Activated CD8-positive, alpha-beta memory T cell treated with anti-CD3 and anti-CD28 coated beads, Interleukin-2, amount 50 U/mL, for 1 hour (primary cell): Measurements from ENCODE around the gene CCR6.
"Not testable (repeated sequence)": the region's sequence is repeated elsewhere in the genome, so short reads cannot be mapped to it uniquely, and the experiment has no call there.

Experiments
- DNase-seq: peaks from one replicate; pipeline ENCODE4 v3.0.0-alpha.2; 2020; ENCODE audit errors: extremely low read depth

Gene CCR6

GRCh38 chr6:167122827-167123657 is at the start of gene CCR6:
TSS of gene CCR6 (plus strand) at chr6:167123096. CDS start at chr6:167136135, 13,039 bp downstream.
- no peak for DNase-seq

DNA sequence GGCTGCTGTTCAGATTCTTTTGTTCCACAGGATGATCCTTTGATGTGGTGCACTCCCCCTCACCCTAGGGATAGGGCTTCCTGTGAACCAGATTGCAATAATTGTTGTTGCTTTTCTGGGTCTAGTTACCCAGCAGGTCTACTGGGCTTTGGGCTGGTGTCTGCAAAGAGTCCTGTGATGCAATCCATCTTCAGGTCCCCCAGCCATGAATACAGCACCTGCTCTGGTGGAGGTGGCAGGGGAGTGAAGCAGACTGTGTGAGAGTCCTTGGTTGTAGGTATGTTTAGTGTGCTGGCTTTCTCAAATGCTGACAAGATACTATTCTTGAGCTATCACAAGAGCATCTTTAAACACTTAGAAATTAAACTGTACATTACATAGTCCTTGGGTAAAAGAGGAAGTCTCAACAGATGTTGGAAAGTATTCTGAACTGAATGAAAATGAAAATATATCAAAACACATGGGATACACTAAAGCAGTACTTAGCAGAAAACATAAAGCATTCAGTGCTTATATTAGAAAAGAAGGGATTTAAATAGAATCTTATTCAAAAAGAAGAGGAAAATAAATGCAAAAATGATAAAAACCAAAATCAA is 49.1 kb upstream of the CCR6 start:
- DNase-seq: no peak

- DNase-seq: no peak
These were observed 45.5 kb upstream of the CCR6 start for GRCh38 chr6:167077241-167077932.

- DNase-seq: no peak
These were observed 44.2 kb upstream of the CCR6 start for GRCh38 chr6:167078745-167079144.

DNA sequence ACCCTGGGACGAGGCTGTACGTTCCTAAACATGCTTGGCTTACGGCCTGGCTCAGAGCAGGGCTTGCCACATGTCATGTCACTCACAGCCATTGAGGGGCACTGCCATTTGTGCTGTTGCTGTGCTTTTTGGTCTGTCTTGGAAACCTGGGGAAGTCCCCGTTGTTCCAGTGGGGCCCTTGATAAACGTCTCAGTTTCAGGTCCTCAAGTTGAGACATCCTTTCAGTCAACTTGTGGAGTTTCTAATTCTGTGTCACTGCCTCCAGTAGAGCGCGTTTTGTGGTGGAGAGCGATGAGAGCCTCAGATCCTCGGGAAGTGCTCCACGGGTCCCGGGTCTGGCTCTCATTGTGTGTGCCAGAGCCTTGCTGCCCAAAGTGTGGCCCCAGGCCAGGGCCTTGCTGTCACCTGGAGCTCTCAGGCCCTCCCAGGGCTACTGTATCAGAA is 43.0 kb upstream of the CCR6 start:
- DNase-seq: no peak

- DNase-seq: no peak
These were observed 35.0 kb upstream of the CCR6 start for GRCh38 chr6:167087857-167088354.

DNA sequence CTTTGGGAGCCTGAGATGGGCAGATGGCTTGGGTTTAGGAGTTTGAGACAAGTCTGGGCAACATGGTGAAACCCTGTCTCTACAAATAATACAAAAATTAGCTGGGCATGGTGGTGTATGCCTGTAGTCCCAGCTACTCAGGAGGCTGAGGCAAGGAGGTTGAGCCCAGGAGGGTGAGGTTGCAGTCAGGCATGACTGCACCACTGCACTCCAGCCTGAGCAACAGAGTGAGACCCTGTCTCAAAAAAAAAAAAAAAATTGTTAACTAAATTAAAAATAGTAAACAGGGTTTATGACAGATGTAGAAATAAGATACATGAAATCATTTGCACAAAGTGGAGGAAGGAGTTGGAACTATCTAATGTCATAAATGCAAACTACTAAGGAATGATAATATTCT is 34.2 kb upstream of the CCR6 start:
- not testable (repeated sequence) for DNase-seq

- DNase-seq: no peak
These were observed 33.4 kb upstream of the CCR6 start for GRCh38 chr6:167089243-167090142.

DNA sequence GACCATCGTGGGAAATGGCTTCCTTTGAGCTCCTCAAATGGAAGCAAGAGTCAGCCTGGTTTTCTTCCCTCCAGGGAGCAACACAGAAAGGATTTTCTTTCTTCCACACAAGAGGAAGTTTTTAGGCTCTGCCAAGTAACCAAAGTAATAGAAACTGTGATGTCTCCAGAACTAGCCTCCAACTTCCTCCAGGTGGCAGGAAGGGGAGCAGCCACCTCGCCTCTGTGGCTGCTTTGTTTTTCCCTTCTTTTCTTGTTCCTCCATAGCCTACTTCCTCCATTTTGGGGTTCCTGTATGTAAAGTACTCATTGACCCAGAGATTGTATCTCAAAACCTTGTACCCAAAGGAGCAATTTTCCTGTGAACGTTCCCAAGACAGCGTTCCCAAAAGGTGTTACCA is 32.7 kb upstream of the CCR6 start:
- DNase-seq: no peak

DNA sequence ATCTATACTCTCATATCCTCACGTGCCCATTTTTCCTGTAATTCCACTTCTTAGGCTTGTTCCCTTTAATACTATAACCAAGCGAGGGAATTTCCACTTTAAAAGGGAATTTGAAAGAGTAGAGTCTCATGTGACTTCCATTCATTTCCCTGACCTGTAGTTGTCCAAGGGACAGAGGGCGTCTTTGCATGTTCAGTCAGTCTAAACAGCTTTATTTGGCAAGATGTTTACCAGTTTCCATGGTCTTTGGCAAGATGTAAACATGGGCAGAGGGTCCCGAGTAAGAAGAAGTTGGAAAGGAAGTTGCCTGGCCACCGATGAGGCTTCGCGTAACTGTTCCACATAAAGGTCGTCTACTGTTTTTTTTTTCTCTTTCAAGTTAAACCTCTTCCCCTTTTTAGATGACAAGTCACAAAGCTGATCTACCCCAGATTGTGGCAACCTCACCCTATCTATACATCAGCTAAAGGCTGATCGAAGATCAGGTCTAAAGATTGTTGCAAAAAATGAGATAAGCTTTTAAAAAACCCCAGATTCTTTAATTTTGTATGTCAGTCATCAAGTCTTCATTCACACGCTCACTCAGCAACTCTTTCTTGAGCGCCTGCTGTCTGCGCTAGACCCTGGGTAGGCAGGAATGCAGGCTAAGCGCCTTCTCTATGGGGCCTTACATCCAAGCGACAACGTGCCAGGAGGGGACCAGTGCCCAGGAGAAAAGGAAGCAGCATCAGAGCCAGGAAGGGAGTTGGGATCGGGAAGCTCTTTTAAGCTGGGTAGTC is 31.7 kb upstream of the CCR6 start:
- DNase-seq: no peak

GRCh38 chr6:167091805-167092107 is 31.1 kb upstream of the CCR6 start:
- DNase-seq: no peak

DNA sequence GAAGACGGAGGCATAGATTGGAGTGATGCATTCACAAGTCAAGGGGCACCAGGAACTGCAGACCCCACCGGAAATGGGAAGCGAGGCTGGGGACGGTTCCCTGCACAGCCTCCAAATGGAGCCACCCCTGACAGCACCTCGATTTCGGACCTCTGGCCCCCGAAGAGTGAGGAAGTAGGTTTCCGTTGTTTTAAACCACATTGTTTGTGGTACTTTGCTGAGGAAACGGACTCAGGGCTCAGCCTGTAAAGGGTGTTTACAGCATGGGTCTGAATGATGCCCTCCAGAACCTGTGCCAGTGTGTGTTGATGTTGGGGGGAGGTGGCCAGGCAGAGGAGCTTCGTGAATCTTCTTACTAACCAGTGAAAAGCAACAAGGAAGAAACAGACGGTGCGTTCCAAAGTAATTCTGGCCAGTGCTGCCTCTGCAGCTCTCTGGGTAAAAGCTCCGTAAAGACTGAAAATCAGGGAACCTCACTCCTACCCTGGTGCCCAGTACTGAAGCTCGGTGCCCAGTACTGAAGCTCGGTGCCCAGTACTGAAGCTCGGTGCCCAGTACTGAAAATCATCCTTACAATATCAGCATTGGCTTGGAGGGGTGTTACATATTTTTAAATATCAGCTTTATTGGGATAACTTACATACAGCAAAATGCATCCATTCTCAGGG is 30.1 kb upstream of the CCR6 start:
- no peak for DNase-seq

DNA sequence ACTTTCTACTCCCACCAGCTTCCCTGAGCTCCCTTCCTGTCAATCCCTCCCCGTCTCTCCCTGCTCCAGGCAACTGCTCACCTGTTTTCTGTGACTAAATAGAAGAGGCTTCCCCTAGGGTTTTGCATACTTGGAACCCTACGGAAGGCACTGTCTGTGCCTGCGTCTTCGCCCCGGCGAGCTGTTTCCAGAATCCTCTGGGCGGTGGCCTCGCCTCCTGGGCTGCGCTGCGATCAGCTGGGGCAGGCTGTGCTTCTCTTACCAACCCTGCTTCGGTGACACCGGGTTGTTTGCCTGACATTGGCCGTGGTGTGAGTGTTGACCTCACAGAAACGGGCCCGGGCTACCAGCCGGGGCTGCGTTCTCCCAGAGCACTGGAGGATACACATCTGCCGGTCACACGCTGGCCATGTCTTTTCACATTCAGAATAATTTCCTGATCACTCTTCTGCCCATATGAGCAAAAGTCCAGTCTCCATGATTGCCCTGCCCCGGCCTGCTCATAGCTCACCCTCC is 29.4 kb upstream of the CCR6 start:
- DNase-seq: no peak

DNA sequence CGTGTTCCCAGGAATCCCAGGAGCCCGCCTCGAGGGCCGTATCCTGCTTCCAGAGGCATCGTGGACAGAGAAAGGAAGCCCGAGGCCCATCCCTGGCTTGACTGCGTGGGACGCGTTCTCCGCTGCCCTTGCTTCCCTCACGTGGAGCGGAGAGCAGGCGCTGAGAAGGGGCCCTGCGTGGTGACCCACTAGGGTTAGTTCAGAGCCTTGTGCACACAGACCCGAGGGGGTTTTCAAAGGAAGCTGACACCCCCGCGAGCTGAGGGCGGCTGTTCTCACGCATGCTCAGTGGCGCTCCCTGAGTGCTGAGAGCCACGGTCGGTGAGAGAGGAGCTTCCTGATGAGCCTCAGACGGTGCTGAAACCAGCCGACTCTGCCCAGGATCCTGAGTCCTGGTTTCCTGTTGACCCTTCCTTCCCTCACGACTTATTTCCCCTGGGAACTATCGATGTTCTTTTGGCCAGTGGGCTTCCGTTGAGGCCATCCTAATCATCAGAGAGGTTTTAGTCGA is 28.9 kb upstream of the CCR6 start:
- DNase-seq: peak; percentile 41

DNA sequence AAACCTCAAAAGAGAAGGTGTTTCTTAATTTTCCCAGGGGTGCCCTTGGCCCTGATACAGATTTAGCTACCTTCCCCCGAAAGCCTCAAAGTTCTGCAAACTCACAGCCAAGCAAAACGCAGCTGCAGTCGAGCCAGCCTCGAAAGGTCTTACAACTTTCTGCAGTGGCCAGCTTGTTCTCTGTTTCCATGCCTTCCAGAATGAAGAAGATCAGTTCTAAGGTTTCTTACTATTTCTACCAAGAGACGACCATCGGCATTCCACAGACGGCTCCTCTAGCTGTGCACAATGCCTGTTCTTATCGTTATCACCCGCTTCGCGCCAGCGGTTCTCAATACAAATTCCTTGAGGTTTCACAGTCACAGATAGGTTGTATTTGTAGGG is 28.5 kb upstream of the CCR6 start:
- DNase-seq: no peak

DNA sequence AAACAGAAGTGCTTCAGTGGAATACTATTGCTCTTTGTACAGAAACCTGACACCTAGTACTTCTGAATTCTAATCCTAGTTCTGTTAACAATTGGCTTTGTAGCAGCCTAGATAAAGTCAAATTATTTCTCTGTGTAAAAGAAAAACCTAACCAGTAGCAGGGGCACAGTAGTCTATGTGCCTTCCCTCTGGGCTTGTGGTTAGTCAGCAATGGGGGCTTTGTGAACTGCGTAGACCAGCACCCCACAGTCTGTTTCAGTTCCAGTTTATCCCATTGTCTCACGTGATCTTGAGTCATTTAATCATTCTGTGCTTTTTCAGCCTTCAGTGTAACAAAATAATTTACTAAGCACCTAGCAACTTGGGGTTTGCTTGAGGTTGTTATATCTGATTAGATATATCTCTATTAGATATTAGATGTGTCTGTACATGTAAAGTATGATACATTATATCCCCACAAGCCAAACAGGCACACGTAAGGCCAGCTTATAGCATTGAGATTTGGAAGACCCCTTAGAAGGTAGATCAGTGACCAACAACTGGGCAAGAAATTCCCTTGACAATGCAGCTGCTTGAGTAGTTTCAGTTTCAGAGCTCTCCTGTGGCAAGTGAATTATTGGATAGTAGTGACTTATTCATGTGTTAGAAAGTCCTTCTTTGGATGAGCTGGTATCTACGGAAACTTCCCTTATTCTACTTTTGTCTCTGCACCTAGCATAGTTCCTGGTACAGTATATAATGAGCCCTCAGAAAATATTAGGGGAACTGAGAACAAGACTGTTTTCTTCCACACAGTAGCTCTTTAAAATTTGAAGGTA is 27.9 kb upstream of the CCR6 start:
- no peak for DNase-seq

DNA sequence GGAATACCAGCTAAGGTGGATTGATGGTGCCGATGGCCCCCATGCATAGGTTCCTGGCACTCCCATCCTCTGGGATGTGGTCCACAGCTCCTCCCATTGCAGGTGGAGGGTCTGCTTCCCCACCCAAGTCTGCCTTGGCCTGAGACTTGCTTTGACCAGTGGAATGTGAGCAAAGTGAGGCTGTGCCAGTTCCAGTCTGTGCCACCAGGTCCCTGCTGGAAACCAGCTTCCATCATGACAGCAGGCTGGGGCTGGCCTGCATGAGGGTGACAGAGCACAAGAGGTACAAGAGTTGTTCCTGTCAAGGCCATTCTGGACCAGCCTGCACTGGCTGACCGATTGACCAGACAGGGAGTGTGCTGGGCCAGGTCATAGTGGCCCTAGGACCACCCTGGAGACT is 27.0 kb upstream of the CCR6 start:
- no peak for DNase-seq

DNA sequence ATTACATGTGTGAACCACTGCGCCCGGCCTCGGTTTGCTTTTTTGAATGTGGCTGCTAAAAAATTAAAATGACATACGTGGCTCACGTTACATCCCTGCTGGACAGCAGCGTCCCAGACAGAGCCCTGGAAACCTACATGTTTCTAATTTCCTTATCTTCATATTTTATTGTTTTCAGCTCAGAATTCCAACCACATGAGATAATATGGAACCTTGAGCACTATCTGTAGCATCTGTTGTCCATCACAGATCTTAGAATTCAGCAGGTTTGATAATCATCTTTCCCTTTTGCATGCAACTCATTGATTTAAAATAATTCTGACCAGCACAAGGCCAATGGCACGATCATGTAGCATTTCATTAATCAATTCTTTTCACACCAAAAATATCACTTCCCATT is 25.9 kb upstream of the CCR6 start:
- DNase-seq: no peak

DNA sequence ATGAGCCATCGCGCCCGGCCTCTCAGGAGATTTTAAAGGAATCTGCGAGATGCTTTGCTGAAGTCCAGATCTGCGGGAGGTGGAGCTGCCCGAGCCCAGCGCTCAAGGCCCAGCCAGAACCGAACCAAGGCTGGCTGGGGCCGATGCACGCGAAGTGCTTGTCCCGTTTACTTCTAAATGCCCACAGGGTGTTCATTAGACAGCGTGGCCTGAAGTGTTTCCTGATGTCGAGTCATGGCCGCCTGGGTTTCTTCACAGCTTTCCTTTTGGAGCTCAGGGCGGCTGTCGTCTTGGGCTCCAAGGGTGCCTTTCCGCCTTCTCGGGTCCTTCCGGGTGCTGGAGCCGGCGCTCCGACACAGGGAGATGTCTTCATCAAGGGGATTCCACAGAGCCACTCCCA is 25.1 kb upstream of the CCR6 start:
- no peak for DNase-seq
